ENCODE measurements around the gene CHST12. TPM values are rescaled to one million over a fixed set of nuclear protein-coding genes. Genes with fewer than 3 reads are reported as not detected.

CHST12 gene
- total RNA-seq, 1 experiment from 2014 or later: 19.3 TPM

GRCh38 chr7:2373646-2374045 is 29.8 kb upstream of the CHST12 start:
- H2AFZ ChIP-seq (ENCODE audit: low read length): no peak overlapping the region
- H3K27ac Mint-ChIP-seq: no peak overlapping the region
- H3K27me3 Mint-ChIP-seq (ENCODE audit: low read depth): no peaks in the 10 kb centered on the region; the same call in 1 of the 2 replicates
- H4K8ac ChIP-seq (replicated peaks; ENCODE audit: insufficient read length, low read depth, low read length): no peak overlapping the region
- H3K56ac ChIP-seq (ENCODE audit: insufficient read length, low read depth, low read length): no peak overlapping the region
- no peak overlapping the region for H2BK20ac ChIP-seq (ENCODE audit: low read depth, low read length, poor library complexity, severe bottlenecking)
- H3T11ph ChIP-seq (ENCODE audit: low read length): no peak overlapping the region
- no peaks in the 10 kb centered on the region for H3K23me2 ChIP-seq (ENCODE audit: insufficient read length, low read depth, low read length, poor library complexity, severe bottlenecking)
- peaks cover 78 to 96% (median 96%) of the 10 kb centered on the region in 3 experiments for H3K36me3 Mint-ChIP-seq (ENCODE audit: insufficient read depth in 1 of 3, low read depth in 3 of 3)
- no peak overlapping the region for H2BK120ac ChIP-seq (ENCODE audit: low read depth, low read length, poor library complexity, severe bottlenecking)
- no peak overlapping the region for H3K27ac ChIP-seq (ENCODE audit: insufficient read length, low read depth, low read length)
- no peak overlapping the region for H2BK12ac ChIP-seq (ENCODE audit: insufficient read length, low read depth, low read length)
- no peak overlapping the region for H3K23ac ChIP-seq (ENCODE audit: insufficient read length, low read depth, low read length)
- H3K9me3 ChIP-seq (ENCODE audit: control insufficient read depth, low read depth, low read length): no peaks in the 10 kb centered on the region
- peaks cover 3% of the 10 kb centered on the region; the same call in 1 of the 2 replicates for H3K79me2 ChIP-seq (ENCODE audit: insufficient read depth, low read length)
- H2AK5ac ChIP-seq (ENCODE audit: insufficient read length, low read length): no peak overlapping the region
- H3K79me1 ChIP-seq (ENCODE audit: insufficient read depth, low read depth, low read length, poor library complexity, severe bottlenecking): peaks cover 19% of the 10 kb centered on the region
- no peak overlapping the region for H2BK5ac ChIP-seq (ENCODE audit: insufficient read length, low read length)
- H4K20me1 ChIP-seq (ENCODE audit: control insufficient read depth, insufficient read depth, insufficient read length): no peaks in the 10 kb centered on the region
- no peak overlapping the region for H4K91ac ChIP-seq (ENCODE audit: insufficient read length, low read depth, low read length)
- H3K4ac ChIP-seq (ENCODE audit: low read depth, low read length): no peak overlapping the region
- H3K27me3 ChIP-seq (ENCODE audit: insufficient read depth, low read length): no peaks in the 10 kb centered on the region
- no peaks in the 10 kb centered on the region for H3K4me1 Mint-ChIP-seq
- H2BK15ac ChIP-seq (ENCODE audit: low read depth, low read length): no peak overlapping the region
- H3K18ac ChIP-seq (ENCODE audit: insufficient read length, low read depth, low read length): no peak overlapping the region
- no peak overlapping the region for H3K4me2 ChIP-seq (ENCODE audit: insufficient read depth, insufficient read length, low read length)
- H3K14ac ChIP-seq (ENCODE audit: insufficient read depth, low read length): no peak overlapping the region
- no peak overlapping the region for H4K5ac ChIP-seq (ENCODE audit: insufficient read length, low read depth, low read length)
- H3K9ac ChIP-seq (ENCODE audit: extremely low read depth, insufficient read length, low read length): no peak overlapping the region
- no peaks in the 10 kb centered on the region for H3K4me1 ChIP-seq (ENCODE audit: insufficient read depth, low read length)
- no peak for TF ChIP-seq CTCF (conservative IDR thresholded peaks at IDR 0.05)
- DNase-seq: no peak
- H3K9me3 Mint-ChIP-seq: no peaks in the 10 kb centered on the region; a peak in 2 of 5 replicates
- WGBS (ENCODE audit: extremely low coverage, insufficient read length, low lambda C conversion rate): no CpG with 5 or more reads among the region's 7 CpGs
- no peak overlapping the region for H3K4me3 Mint-ChIP-seq

Data from H9 (cell line).